D721Med (cell line): ENCODE results near the gene TM4SF20.

ENCODE experiments used
- DNase-seq: peaks from one replicate; pipeline ENCODE4 v3.0.0; 2011; ENCODE audit warnings: low spot score; ENCODE audit not compliant: insufficient read length
- FAIRE-seq: peaks from 2 replicates; lab custom pipeline; 2011; peaks lifted over from hg19 to GRCh38; lab: Jason Lieb, UNC
- TF ChIP-seq, protein P1 (sequence below): IDR thresholded peaks from 2 replicates; pipeline ENCODE4 v1.5.1; 2012; ENCODE audit warnings: mild to moderate bottlenecking, control low read depth; ENCODE audit not compliant: insufficient read depth; ENCODE audit errors: missing control alignments

Gene TM4SF20

DNA sequence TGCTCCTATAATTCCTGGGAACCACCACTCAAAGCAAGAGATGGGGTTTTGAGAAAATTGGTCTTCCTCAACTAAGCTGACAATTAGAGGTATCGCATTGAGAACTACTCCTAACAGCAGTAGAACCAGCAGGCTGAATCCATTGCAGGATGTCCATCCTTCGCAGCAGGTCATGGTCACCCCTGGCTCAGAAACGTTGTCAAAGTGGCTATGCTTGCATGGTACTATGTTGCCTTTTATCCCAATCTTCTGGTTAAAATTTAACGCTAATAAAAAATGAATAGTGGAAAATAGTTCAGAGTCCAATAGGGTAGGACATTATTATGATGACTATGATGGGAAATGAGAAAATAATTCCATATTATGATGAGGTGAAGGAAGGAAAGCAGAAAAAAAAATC lies at the start of gene TM4SF20:
TM4SF20 (minus strand) TSS at position 212 of the 400 bp plus-strand sequence; CDS start at position 174, 38 bp downstream.
- DNase-seq: no peak
- TF ChIP-seq, protein P1, sequence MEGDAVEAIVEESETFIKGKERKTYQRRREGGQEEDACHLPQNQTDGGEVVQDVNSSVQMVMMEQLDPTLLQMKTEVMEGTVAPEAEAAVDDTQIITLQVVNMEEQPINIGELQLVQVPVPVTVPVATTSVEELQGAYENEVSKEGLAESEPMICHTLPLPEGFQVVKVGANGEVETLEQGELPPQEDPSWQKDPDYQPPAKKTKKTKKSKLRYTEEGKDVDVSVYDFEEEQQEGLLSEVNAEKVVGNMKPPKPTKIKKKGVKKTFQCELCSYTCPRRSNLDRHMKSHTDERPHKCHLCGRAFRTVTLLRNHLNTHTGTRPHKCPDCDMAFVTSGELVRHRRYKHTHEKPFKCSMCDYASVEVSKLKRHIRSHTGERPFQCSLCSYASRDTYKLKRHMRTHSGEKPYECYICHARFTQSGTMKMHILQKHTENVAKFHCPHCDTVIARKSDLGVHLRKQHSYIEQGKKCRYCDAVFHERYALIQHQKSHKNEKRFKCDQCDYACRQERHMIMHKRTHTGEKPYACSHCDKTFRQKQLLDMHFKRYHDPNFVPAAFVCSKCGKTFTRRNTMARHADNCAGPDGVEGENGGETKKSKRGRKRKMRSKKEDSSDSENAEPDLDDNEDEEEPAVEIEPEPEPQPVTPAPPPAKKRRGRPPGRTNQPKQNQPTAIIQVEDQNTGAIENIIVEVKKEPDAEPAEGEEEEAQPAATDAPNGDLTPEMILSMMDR: no peak
- FAIRE-seq: no peak

DNA sequence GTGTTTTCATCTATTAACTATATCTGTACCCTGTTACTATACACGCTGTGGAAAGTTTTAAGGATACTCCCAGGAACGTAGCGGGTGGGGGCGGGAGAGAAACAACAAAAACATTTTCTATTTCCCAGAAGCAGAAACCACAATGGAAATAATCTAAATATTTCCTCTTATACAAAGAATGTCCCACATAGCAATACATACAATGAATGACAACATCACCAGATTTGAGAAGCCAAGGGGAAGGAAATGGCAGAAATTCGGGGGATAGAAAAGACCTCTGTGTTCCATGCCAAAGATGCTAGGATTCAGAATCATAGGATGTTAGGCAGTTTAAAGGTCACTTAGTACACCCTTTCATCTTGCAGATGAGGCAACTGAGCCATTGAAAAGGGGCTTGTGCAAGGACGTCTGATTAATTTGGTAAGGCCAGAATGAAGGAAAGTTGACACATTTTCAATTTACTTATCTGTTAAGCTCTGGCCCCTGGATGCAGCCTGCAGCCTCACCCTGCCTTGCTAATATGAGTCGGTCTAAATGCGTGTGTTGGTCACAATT lies 49.7 kb upstream of the TM4SF20 start:
- DNase-seq (no peak), FAIRE-seq (no peak)
- TF ChIP-seq, protein P1: no peak

- FAIRE-seq (no peak), DNase-seq (no peak)
- TF ChIP-seq, protein P1: no peak
These were observed 44.8 kb upstream of the TM4SF20 start for GRCh38 chr2:227423656-227424499.

DNA sequence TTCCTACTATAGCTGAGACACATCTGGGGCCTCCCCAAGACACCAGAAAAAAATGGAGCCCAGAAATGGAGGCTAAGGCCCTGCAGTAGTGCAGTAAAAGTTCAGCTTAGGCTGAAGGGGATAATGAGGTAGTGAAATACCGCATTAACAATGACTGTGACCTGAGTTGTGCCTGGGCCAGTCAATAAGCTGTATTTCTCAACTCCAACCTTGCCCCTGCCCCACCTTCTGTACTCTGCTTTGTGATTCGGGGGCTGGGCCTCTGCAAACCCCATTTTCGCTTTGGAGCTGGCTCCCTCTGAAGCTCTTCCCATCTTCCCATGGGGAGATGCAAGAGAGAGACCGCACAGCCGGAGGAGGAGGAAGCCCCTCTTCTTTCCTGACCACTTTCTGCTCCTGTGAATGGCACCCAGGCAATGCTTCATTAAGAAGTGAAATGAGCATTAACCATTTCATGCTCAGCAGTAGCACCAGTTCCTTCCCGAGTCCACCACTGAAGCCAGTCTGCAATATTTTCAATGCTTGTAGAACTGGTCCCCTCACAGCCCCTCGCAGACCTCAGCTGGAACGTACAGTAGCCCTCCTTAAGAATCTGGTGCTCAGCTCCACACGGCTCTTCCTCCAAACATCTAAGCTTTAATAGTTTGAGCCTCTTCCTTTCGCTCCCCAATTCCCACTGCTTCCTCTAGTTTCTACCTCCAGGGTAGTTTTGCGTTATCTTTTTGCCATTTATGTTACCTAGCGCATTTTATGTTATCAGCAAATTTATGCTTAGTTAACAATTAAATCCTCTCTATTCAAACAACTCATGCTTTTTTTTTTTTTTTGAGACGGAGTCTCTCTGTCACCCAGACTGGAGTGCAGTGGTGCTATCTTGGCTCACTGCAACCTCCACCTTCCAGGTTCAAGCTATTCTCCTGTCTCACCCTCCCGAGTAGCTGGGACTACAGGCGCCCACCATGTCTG lies 41.3 kb upstream of the TM4SF20 start:
- DNase-seq (no peak), FAIRE-seq (no peak)
- TF ChIP-seq, protein P1: no peak

GRCh38 chr2:227416701-227417100 lies 37.6 kb upstream of the TM4SF20 start:
- TF ChIP-seq, protein P1: no peak
- no peak for DNase-seq
- no peak for FAIRE-seq

DNA sequence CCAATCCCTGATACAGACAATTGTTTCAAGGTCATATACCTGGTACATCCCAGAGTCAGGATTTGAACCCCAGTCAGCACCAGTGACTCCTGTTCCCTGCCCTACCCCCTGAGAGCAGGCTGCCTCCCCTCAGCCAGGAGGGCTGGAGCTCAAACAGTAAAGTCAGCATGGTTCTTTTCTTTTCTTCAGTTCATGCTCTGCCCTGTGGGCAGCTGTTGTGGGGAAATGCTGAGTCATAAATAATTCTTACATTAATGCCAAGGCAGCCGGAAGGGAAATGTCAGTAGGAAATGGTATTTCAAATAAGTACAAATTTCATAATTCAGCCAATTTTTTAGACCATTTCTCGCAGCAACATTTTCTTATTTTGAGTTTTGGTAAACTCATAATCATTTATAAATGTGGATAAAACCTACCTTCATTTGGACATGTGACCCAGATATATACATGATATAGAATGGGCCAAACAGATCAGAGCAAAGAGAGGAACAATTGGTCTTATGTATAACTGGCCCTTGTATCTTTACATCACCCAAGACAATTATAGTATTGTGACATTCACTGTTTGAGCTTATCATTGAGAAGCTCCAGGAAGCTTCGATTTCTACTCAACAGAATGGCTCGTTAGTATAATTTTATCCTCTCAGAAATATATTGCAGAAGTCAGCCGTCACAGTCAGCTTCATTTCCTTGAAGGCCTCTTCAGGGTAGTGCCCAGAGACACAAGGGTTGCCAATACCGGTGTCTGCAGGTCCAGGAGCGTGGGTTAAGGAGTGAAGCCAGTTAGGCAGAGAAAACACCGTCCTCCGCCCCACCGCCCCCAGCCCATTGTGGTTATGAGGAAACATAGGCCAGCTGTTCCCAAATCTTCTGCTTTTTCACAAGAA lies 36.7 kb upstream of the TM4SF20 start:
- TF ChIP-seq, protein P1: no peak
- DNase-seq: no peak
- no peak for FAIRE-seq
